Putamen (tissue), 1 donor: ENCODE results near the gene ITGA5.

Source experiments
- DNase-seq: peaks from one replicate; pipeline ENCODE4 v3.0.0-alpha.2; 2016; ENCODE audit warnings: low spot score

Gene ITGA5

GRCh38 chr12:54389134-54389508 is 29.9 kb downstream of the ITGA5 start:
- no peak for DNase-seq

- no peak for DNase-seq
These were observed 30.6 kb downstream of the ITGA5 start for GRCh38 chr12:54388237-54389133.

- no peak for DNase-seq
These were observed 32.0 kb downstream of the ITGA5 start for GRCh38 chr12:54387114-54387467.

GRCh38 chr12:54386403-54387113 is 32.5 kb downstream of the ITGA5 start:
- DNase-seq: no peak

- DNase-seq: no peak
These were observed 33.7 kb downstream of the ITGA5 start for GRCh38 chr12:54385251-54385914.

- DNase-seq: no peak
These were observed 34.5 kb downstream of the ITGA5 start, which contains the start of gene ZNF385A for GRCh38 chr12:54384591-54385041. TSS of gene ZNF385A (minus strand) at chr12:54384733. CDS start at chr12:54384514, 219 bp downstream.

- no peak for DNase-seq
These were observed 35.9 kb downstream of the ITGA5 start for GRCh38 chr12:54383041-54383609.

GRCh38 chr12:54381136-54381535 is 37.9 kb downstream of the ITGA5 start:
- no peak for DNase-seq

GRCh38 chr12:54379398-54380201 is 39.5 kb downstream of the ITGA5 start:
- DNase-seq: peak; percentile 84

GRCh38 chr12:54378796-54379397 is 40.2 kb downstream of the ITGA5 start:
- no peak for DNase-seq

GRCh38 chr12:54377797-54378515 is 41.1 kb downstream of the ITGA5 start:
- no peak for DNase-seq

- no peak for DNase-seq
These were observed 42.1 kb downstream of the ITGA5 start for GRCh38 chr12:54377007-54377406.

- DNase-seq: no peak
These were observed 42.5 kb downstream of the ITGA5 start for GRCh38 chr12:54376596-54376995.

GRCh38 chr12:54375259-54375579 is 43.8 kb downstream of the ITGA5 start:
- no peak for DNase-seq

GRCh38 chr12:54374562-54375258 is 44.4 kb downstream of the ITGA5 start:
- no peak for DNase-seq

GRCh38 chr12:54373649-54374561 is 45.2 kb downstream of the ITGA5 start:
- DNase-seq: no peak

GRCh38 chr12:54372113-54372806 is 46.8 kb downstream of the ITGA5 start:
- DNase-seq: no peak
